Fibroblast of peridontal ligament (primary cell): ENCODE data around the gene PLXNA4.

ENCODE experiments used
- DNase-seq: peaks from one replicate; pipeline ENCODE4 v3.0.0-alpha.2; 2010; ENCODE audit errors: extremely low read depth

PLXNA4 gene

DNA sequence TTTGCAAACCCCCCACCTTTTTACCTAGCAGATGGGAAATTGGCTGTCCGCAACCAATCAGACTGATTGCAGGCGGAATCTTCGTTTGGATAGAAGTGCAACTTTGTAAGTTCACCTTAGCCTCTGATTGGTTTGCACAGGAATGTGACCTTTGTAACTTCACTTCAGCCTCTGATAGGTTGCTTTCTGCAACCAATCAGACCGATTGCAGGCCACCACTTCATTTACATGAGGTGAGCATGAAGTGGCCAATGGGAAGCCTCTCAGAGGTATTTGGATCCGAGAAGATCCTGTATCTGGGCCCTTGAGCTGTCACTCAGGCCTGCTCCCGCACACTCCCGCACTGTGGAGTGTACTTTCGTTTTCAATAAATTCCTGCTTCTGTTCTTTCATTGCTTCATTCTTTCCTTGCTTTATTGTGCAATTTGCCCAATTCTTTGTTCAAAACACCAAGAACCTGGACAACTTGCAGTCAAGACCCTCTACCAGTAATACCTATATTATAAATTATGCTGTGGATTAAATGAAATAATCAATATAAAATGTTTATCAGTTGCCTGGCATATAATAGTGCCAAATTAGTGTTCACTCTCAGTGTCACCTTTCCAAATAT, 491.4 kb downstream of the PLXNA4 start:
- peak; percentile 8 for DNase-seq

DNA sequence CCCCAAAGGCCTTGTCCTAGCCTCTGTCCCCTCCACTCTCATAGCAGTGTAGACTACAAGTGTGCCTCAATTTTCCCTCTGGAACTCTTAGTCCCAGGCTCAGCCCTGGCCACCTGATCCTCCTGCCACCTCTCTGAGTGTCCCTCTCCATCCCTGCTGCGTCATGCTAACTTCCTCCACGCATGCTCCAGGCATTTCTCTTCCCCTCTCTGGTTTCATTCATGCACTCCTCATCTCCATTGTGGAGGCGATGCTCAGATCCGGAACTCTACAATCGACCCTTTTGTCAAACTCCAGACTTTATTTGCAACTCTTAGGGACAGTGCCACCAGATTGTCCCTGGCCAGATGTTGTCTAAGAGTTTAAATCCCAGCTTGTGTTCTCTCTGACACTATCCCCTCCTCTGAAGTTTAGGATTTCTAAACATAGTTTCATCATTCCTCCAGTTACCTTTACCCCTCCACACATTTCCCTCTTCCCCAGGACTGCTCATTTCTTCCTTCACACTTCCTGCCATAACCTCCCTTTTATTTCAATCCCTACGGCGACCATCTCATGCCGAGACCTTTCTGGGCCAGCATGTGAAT, 492.6 kb downstream of the PLXNA4 start:
- DNase-seq, result no peak

DNA sequence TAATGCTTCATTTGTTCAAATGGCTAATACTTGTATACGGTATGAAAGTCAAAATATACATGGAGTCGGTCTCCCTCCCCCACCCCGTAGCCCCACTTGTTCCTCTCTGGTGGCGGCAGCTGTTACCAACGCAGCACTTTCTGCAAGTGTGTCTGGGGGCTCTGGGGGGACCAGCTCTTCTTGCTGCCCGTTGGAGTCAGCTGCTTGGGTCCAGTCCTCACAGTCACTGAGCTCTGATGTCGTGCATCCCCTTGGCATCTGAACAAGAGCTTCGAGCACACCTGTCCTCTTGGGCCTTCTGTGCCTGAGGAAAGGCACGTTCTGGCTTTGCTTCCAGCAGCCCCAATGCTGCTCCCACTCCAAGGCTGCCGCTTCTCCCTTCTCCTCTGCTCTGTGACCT, 493.1 kb downstream of the PLXNA4 start:
- no peak for DNase-seq

DNA sequence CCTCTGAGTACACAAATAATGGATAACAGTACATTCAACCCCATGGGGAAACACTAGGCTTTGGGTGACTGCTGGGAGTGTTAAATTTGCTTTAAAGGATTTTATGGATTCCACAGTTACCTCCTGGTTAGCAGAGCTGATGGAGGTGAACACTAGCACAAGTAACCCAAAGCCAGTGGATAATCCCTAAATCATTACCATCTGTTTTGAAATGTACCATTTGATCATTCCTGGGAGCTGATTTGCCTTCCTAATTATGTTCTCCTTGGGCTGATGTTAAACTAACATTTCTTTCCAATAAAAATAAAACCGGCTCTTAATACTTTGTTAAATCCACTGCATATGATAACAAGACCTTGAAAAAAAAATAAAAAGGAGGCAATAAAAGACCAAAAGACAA, 493.9 kb downstream of the PLXNA4 start:
- peak; percentile 10 for DNase-seq

DNA sequence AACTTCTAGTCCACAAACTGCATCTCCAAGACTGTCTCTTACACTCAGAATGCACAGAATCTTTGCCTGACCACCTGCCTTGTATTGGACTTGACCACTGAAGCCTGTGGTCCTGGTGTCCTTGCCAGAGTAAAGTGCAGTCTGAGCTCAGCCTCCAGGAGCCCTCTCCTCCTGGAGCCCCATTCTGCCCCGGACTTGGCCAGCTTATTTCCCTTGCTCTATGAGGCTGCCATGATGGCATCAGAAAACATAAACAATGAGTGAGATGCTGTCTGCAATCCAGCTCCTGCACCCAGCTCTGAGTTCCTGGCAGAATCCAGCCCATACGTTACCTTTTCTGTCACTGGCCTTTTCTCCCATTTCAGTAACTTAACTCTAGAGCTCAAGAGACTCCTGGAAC, 494.6 kb downstream of the PLXNA4 start:
- DNase-seq, result no peak

DNA sequence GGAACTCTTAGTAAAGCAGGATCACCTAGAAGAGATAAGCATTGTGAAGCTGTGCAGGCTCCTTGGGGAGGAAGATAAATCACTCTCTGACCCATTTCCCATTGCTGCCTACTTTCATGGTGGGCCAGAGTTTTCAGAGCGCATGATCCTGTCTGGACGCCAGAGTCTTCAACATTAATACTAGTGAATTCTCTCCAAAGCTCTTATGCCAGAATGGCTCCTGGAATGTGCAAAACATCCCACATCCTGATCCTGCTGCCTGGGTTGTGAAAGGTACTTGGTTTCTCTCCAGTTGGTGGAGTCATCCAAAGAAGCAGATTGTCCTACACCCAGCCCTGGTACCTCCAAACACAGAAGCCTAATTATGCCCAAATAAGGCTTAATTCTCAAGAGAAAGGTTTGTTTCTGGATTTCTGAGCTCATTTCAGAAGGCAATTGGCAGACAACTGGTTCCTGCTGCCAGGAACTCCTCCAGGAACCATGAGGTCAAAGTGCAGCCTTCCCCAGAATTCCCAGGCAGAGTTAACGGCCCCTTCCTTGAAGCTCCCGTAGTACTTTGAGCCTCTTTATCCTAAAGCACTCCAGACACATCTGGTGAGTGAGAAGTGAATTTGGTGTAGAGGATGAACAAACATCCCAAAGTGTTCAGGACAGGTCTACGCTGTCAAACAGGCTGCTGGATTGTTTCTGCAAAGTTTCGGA, 495.2 kb downstream of the PLXNA4 start:
- DNase-seq, result peak; percentile 46

GRCh38 chr7:132080467-132080866, 495.8 kb downstream of the PLXNA4 start:
- DNase-seq, result no peak

DNA sequence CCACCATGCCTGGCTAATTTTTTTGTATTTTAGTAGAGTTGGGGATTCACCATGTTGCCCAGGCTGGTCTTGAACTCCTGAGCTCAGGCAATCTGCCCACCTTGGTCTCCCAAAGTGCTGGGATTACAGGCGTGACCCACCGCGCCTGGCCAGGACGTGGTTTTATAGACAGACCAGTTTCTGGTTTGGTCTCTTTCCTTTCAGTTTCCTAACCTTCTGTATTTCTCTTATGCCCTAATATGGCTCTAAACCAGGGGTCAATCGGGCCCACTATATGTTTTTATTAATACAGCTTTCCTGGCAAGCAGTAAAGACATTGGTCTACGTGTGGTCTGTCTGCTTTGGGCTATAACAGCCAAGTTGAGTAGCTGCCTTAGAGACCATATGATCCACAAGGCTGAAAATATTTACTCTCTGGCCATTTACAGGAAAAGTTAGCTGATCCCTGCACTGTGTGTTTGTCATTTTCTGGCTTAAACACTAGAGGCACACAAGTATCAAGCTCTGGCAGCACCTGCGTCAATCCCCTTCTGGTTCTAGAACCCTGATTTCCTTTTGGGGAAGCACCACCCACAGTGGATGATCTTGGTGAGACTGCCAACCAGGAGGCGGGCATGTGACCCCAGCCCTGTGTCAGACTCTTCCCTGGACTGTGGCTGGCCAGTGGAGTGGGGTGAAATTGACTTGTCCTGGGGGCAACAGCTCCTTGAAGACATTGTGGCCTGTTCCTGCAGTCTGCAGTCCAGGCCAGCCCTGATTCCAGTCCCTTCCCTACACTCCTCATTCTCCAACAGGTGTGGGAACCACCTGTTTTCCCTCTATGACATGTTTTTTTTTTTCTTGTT, 497.2 kb downstream of the PLXNA4 start:
- no peak for DNase-seq

- DNase-seq, result peak; percentile 9
Observed at GRCh38 chr7:132077971-132078685, 498.1 kb downstream of the PLXNA4 start.

DNA sequence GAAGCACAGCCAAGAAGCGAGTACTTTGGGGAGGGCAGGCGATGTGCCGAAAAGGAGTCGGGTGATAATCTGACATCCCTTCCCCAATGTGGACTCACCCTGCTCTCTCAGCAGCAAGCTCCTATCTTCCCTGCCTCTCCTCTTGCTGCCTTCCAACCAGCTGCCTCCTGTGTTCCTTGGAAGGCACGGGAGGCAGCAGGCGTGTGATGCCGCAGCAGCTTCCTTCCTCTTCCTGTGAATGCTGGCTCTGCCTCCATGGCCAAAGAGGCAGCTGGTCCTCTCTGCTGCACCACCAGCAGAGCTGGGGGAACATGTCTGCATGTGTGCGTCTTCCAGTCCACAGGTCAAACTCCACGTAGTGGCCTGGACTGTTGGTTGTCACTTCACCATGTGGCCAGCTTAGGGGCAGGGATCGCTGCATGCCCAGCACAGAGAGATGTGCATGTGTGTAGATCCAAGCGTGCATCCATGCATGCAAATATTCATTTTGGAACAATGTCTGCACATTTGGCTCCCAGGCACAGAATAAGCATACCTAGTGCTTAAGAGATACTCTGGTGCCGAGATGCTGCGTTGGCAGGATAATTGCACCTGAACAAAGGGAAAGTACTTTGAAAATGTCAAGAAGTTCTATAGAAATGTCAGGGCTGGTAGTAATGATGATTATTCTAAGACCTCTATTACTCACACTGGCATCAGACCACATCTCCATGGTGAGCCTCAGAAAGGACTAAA, 499.8 kb downstream of the PLXNA4 start:
- DNase-seq, result no peak

DNA sequence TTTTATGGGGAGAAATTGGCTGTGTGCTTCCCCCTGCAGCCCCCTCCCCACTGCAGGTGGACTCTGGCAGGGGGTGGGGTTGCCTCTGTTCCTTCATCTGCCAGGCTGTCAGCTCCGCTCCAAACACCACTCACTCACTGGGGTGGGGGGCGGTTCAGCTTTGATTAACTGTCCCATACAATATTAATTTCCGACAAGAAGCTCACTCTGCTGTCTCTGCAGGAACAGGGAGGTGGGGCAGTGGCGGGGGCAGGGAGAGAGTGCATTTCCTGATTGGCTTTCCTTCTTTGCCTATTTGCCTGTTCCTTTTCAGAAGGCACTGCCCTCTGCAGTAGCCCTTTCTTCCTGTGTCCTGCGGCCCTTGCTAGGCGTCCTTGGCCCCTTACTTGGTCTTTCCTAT, 500.8 kb downstream of the PLXNA4 start:
- no peak for DNase-seq

DNA sequence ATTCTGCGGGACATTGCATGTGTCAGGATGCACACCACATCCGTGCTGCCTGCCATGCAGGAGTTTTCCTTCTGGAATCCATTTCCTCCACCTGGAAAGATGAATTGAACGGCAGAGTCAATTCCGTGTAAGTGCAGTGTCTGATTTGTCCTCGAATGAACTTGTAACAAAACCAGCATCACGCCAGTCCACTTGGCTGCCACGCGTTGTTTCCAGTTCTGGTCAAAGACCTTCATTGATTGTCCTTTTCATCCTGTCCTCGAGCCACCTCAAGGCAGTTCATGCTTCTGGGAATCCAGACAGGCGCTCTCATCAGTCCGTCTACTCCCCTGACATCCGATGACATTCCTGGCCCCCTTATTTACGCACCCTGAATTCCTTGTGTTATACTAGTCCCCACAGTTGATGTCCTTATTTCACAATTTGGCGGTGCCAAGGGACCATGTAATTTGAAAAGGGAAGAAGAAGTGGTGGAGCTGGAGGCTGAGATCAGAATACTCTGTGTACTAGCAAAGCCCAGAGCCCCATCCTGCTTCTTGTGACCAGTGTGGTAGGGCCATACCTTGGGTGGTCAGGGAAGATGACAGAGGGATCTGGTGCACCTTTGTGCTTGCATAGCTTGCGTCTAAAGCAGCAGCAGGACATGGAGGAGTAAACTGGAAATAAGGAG, 502.2 kb downstream of the PLXNA4 start:
- DNase-seq, result no peak
